HG02642 (cell line): ENCODE measurements around the gene SLC27A1.
"Not testable (repeated sequence)": the region's sequence is repeated elsewhere in the genome, so short reads cannot be mapped to it uniquely, and the experiment has no call there.

Experiments used
- ATAC-seq: cut with Tn5 transposase; IDR thresholded peaks from one replicate; pipeline ENCODE4 v1.9.1; 2021; ENCODE audit warnings: mild to moderate bottlenecking; ENCODE audit not compliant: unreplicated experiment, poor library complexity

Gene SLC27A1

GRCh38 chr19:17506745-17507144 lies 36.4 kb downstream of the SLC27A1 start:
- no peak for ATAC-seq

GRCh38 chr19:17508558-17508933 lies 38.2 kb downstream of the SLC27A1 start:
- ATAC-seq = not testable (repeated sequence)

GRCh38 chr19:17510220-17510993 lies 40.1 kb downstream of the SLC27A1 start:
- no peak for ATAC-seq

GRCh38 chr19:17511724-17512573 lies 41.6 kb downstream of the SLC27A1 start:
- peak; percentile 70 for ATAC-seq

DNA sequence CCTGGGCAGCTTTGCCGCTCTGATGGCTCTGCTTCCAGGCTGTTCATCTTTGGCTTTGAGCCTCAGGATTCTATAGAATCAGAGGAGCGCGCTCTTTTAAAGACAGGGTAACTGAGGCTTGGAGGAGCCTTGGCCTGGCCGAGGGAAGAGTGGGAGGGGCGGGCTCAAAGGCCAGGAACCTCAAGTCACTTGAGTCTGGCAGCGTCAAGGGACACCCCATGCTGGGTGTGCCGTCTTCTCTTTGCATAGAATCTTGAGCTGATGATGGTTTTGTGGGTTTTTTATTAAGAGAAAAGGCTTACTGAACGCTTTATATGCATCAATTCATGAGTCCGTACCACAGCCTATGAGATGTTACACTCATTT lies 42.2 kb downstream of the SLC27A1 start:
- no peak for ATAC-seq

- no peak for ATAC-seq
Observed at GRCh38 chr19:17515408-17516149, 45.3 kb downstream of the SLC27A1 start.

GRCh38 chr19:17517898-17518297 lies 47.6 kb downstream of the SLC27A1 start:
- ATAC-seq = no peak

DNA sequence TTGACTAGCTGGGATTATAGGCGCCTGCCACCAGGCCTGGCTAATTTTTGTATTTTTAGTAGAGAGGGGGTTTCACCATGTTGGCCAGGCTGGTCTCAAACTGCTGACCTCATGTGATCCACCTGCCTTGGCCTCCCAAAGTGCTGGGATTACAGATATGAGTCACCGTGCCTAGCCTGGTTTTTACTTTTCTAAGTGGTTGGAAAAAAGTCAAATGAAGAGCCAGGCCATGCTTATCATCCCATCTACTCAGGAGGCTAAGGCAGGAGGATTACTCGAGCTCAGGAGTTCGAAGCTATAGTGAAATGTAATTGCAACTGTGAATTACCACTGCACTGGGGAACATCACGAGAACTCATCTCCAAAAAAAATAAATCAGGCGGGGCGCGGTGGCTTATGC lies 48.3 kb downstream of the SLC27A1 start:
- ATAC-seq = not testable (repeated sequence)

DNA sequence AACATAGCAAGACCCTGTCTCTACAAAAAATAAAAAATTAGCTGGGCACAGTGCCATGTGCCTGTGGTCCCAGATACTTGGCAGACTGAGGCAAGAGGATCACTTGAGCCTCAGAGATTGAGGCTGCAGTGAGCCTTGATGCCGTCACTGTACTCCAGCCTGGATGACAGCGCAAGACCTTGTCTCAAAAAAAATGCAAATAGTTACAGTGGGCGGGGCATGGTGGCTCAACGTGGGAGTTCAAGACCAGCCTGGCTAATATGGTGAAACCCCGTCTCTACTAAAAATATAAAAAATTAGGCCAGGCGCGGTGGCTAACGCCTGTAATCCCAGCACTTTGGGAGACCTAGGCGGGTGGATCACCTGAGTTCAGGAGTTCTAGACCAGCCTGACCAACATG lies 49.6 kb downstream of the SLC27A1 start:
- ATAC-seq = no peak

DNA sequence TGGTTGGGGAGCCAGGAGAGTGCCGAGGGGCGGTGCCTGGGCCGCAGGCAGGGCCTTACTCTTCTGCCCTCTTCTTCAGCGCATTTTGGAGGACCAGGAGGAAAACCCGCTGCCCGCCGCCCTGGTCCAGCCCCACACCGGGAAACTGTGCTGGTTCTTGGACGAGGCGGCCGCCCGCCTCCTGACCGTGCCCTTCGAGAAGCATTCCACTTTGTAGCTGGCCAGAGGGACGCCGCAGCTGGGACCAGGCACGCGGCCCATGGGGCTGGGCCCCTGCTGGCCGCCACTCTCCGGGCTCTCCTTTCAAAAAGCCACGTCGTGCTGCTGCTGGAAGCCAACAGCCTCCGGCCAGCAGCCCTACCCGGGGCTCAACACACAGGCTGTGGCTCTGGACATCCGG lies 50.5 kb downstream of the SLC27A1 start:
- ATAC-seq = no peak

- ATAC-seq = peak; percentile 84
Observed at GRCh38 chr19:17522988-17523872, 52.9 kb downstream of the SLC27A1 start.

GRCh38 chr19:17524651-17525050 lies 54.3 kb downstream of the SLC27A1 start:
- ATAC-seq = no peak

DNA sequence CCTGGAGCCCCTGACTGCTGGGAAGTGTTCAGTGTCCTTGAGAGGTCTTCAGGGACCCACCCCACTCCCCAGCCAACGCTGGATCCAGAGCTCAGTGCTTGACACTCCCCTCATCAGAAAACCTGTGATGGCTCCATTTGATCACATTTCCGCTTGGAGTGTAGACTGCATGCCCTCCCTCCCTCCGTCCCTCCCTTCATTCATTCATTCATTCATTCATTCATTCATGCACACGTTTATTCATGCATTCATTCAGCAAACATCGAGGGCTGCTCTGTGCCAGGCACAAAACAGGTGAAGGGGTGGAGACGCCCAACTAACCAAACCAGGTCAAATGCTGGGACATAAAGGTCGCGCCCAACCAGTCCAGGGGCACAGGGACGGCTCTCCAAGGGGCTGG lies 54.8 kb downstream of the SLC27A1 start:
- ATAC-seq = no peak

DNA sequence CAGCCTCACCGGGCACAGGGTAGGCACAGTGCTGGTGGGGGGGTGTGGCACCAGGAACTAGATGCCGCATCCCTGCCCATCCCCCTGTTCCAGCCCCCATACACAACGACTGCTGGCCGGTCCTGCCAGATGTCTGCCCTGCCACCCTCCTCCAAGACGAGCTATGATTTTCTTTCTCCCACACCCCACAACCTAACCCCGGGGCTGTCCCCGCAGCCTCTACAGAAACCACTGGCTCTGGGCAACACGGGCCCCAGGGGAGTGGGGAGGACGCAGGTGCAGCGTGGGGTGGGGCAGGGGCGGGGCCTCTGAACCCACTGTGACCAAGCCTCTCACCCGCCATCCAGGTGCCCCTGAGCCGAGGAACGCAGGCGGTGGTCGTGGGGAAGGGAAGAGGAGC lies 56.6 kb downstream of the SLC27A1 start:
- ATAC-seq = peak; percentile 39

- no peak for ATAC-seq
Observed at GRCh38 chr19:17527326-17527725, 57.0 kb downstream of the SLC27A1 start.

- no peak for ATAC-seq
Observed at GRCh38 chr19:17528610-17529009, 58.3 kb downstream of the SLC27A1 start.

- no peak for ATAC-seq
Observed at GRCh38 chr19:17529239-17530158, 59.2 kb downstream of the SLC27A1 start.

- ATAC-seq = no peak
Observed at GRCh38 chr19:17530586-17530985, 60.3 kb downstream of the SLC27A1 start.

DNA sequence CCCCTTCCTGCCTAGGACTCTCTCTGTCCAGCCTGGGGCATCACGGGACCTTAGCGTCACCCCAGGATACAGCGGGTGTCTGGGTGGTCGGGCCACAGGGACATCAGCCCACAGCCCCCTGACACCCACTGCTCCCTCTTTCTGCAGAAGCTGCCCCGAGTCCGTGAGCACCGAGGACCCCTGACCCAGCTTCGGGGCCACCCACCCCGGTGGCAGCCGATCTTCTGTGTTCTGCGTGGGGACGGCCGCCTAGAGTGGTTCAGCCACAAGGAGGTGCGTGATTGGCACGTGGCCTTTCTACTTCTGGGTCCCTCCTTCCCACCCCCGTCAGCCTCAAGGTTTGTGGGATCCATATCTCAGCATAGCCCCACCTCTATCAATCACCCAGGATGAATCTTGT lies 61.8 kb downstream of the SLC27A1 start:
- ATAC-seq = no peak
